ENCODE measurements around the gene OR1D5. TPM values are rescaled to one million over a fixed set of nuclear protein-coding genes. Genes with fewer than 3 reads are reported as not detected.

The OR1D5 gene
- total RNA-seq, 1 experiment from 2014 or later = not detected

GRCh38 chr17:3035968-3036280 lies 27.5 kb downstream of the OR1D5 start:
- no peak overlapping the region for H3K4me3 ChIP-seq (ENCODE audit: low read depth, low read length, poor library complexity, severe bottlenecking)
- intact Hi-C loops (cut with micrococcal nuclease; ENCODE audit: unreplicated experiment) = no loop called here
- DNase-seq (ENCODE audit: low spot score) = no peak
- ChIA-PET CTCF (interaction anchor here (1.0 kb wide), 1 partner anchor 12 kb away, joined by 7 read pairs; no protein-coding TSS in a partner anchor), POLR2A (ENCODE audit: low non-redundant PET) (no interaction called here)
- H3K36me3 ChIP-seq (ENCODE audit: insufficient read depth, low read length, poor library complexity, severe bottlenecking) = no peaks in the 10 kb centered on the region
- H3K27me3 ChIP-seq (replicated peaks; ENCODE audit: insufficient read depth, low read depth, low read length, poor library complexity) = no peaks in the 10 kb centered on the region
- no peaks in the 10 kb centered on the region for H3K4me1 ChIP-seq (ENCODE audit: insufficient read depth, low read length, poor library complexity, severe bottlenecking)
- TF ChIP-seq EZH2 (IDR thresholded peaks at IDR 0.05; ENCODE audit: borderline replicate concordance, low read depth, low read length, poor library complexity, severe bottlenecking) (no peak), CTCF (conservative IDR thresholded peaks at IDR 0.05; ENCODE audit: low read depth, low read length) (no peak)
- BruUV-seq (replicated peaks) = no TSS peak
- no peak overlapping the region for H3K27ac ChIP-seq (ENCODE audit: low read depth, low read length, poor library complexity, severe bottlenecking)
- no peaks in the 10 kb centered on the region for H3K9me3 ChIP-seq (ENCODE audit: low read depth, low read length, poor library complexity, severe bottlenecking)

GRCh38 chr17:3035256-3035967 lies 28.0 kb downstream of the OR1D5 start:
- intact Hi-C loops (cut with micrococcal nuclease; ENCODE audit: unreplicated experiment) = no loop called here
- Histone ChIP-seq H3K4me3 (ENCODE audit: low read depth, low read length, poor library complexity, severe bottlenecking) (no peak overlapping the region), H3K27me3 (replicated peaks; ENCODE audit: insufficient read depth, low read depth, low read length, poor library complexity) (no peaks in the 10 kb centered on the region), H3K4me1 (ENCODE audit: insufficient read depth, low read length, poor library complexity, severe bottlenecking) (no peaks in the 10 kb centered on the region), H3K9me3 (ENCODE audit: low read depth, low read length, poor library complexity, severe bottlenecking) (no peaks in the 10 kb centered on the region), H3K36me3 (ENCODE audit: insufficient read depth, low read length, poor library complexity, severe bottlenecking) (no peaks in the 10 kb centered on the region), H3K27ac (ENCODE audit: low read depth, low read length, poor library complexity, severe bottlenecking) (no peak overlapping the region)
- POLR2A ChIA-PET (ENCODE audit: low non-redundant PET) = no interaction called here
- no peak for DNase-seq (ENCODE audit: low spot score)
- CTCF ChIA-PET = interaction anchor here (1.0 kb wide), 1 partner anchor 13 kb away, joined by 7 read pairs; no protein-coding TSS in a partner anchor
- BruUV-seq (replicated peaks) = no TSS peak
- TF ChIP-seq EZH2 (IDR thresholded peaks at IDR 0.05; ENCODE audit: borderline replicate concordance, low read depth, low read length, poor library complexity, severe bottlenecking) (no peak), CTCF (conservative IDR thresholded peaks at IDR 0.05; ENCODE audit: low read depth, low read length) (no peak)

- TF ChIP-seq CTCF (conservative IDR thresholded peaks at IDR 0.05; ENCODE audit: low read depth, low read length) = no peak
- no peak for TF ChIP-seq EZH2 (IDR thresholded peaks at IDR 0.05; ENCODE audit: borderline replicate concordance, low read depth, low read length, poor library complexity, severe bottlenecking)
- DNase-seq (ENCODE audit: low spot score) = no peak
- Histone ChIP-seq H3K4me3 (ENCODE audit: low read depth, low read length, poor library complexity, severe bottlenecking) (no peak overlapping the region), H3K27ac (ENCODE audit: low read depth, low read length, poor library complexity, severe bottlenecking) (no peak overlapping the region), H3K9me3 (ENCODE audit: low read depth, low read length, poor library complexity, severe bottlenecking) (no peaks in the 10 kb centered on the region), H3K27me3 (replicated peaks; ENCODE audit: insufficient read depth, low read depth, low read length, poor library complexity) (no peaks in the 10 kb centered on the region), H3K36me3 (ENCODE audit: insufficient read depth, low read length, poor library complexity, severe bottlenecking) (no peaks in the 10 kb centered on the region), H3K4me1 (ENCODE audit: insufficient read depth, low read length, poor library complexity, severe bottlenecking) (no peaks in the 10 kb centered on the region)
- ChIA-PET CTCF (no interaction called here), POLR2A (ENCODE audit: low non-redundant PET) (no interaction called here)
- intact Hi-C loops (cut with micrococcal nuclease; ENCODE audit: unreplicated experiment) = no loop called here
- no TSS peak for BruUV-seq (replicated peaks)
Observed at GRCh38 chr17:3034578-3034920, 28.9 kb downstream of the OR1D5 start.

All from A673 (cell line).